NCI-H526 (cell line): ENCODE measurements around the gene MED8.
A peak's percentile ranks its signal among the peaks of the same experiment; 100 is the strongest.

Experiments
- DNase-seq, 2 experiments: peaks; one replicate each; lab custom pipeline; 2025; lab: John Stamatoyannopoulos, UW

Gene MED8

DNA sequence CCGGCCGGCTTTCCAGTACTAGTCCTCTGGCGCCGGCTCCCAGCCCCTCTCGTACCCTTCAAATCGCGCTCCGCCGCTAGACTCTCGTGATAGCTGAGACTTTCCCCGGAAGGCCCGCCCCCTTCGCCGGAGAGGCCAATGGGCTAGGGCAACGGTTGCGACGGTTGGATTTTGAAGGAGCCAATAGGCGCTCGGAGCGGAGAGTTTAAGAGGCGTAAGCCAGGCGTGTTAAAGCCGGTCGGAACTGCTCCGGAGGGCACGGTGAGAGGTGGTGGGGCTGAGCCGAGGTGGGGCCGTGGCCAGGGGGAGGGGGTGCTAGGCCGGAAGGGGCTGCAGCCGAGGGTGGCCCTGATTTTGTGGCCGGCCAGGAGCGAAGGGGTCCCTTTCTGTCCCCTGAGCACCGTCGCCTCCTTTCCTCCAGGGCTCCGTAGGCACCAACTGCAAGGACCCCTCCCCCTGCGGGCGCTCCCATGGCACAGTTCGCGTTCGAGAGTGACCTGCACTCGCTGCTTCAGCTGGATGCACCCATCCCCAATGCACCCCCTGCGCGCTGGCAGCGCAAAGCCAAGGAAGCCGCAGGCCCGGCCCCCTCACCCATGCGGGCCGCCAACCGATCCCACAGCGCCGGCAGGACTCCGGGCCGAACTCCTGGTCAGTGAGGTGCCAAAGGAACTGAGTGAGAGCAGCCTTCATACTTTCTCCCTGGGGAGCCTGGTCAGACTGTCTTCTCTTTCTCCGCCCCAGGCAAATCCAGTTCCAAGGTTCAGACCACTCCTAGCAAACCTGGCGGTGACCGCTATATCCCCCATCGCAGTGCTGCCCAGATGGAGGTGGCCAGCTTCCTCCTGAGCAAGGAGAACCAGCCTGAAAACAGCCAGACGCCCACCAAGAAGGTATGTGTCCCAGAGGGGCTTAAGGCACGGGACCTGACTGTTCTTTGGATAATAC is 30.6 kb downstream of the MED8 start, which contains the start of gene CDC20:
CDC20 (plus strand) TSS at position 236 of the 948 bp plus-strand sequence; CDS start at position 471, 235 bp downstream.
- peak; percentile 99 to 100 for DNase-seq

DNA sequence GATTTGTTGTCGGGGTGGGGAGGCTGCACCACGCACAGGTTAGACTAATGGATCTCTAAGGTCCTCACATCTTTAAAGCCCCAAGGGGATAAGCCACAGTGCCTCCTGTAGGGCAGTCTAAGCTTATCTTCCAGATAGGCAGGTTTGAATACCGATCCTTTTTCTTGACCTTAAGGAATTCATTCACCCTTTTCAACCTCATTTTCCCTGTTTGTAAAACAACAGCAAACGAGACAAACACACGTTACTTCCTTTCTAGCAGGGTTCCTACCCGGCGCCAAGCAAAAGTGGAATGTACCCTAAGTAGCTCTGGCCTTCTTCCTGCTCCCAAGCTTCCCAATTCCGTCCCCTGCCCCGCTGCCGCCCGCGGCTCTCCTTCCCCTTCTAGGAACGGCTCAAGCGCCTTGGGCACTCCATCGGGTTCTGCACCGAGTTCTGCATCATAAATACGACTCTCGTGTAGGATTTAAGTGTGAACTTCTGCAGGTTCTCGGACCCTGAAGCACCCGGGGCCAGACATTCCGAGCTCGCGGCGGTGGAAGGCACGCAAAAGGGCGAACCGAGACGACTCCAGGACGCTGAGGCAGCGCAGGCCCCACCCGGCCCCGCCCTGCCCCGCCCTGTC is 31.4 kb downstream of the MED8 start:
- peak; percentile 85 to 89 for DNase-seq

- DNase-seq: no peak
Observed at GRCh38 chr1:43357251-43357650, 32.3 kb downstream of the MED8 start.

- DNase-seq: no peak
Observed at GRCh38 chr1:43354936-43355335, 34.7 kb downstream of the MED8 start.

GRCh38 chr1:43354471-43354870 is 35.1 kb downstream of the MED8 start:
- DNase-seq: no peak

GRCh38 chr1:43352881-43353280 is 36.7 kb downstream of the MED8 start:
- DNase-seq: no peak

DNA sequence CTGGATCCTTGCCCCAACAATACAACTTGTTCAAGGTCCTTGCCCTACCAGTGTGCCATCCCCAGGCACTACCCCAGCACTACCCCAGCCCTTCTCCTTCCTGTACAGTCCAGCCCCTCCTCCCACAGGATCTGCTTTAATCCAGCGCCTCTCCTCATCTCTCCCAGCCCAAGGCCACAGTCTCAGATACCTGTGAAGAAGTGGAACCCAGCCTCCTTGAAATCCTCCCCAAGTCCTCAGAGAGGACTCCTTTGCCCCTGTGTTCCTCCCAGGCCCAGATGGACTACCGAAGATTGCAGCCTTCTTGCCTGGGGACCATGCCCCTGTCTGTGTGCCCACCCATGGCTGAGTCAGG is 37.3 kb downstream of the MED8 start:
- no peak for DNase-seq

- DNase-seq: no peak
Observed at GRCh38 chr1:43351421-43352350, 37.9 kb downstream of the MED8 start.

DNA sequence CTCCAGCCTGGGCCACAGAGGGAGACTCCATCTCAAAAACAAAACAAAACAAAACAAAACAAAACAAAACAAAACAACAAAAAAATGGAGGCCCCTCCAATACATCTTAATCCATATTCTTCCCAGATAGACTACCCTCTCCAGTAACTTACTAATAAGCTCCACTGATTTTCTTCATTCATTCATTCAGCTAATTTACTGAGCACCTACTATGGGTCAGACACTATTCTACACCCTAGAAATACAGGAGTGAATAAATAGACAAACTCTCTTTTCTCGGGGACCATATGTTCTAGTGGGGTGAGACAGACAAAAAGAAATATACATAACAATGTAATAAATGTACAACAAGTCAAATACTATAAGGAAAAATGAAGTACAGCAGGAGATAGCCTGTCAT is 38.6 kb downstream of the MED8 start:
- no peak for DNase-seq

DNA sequence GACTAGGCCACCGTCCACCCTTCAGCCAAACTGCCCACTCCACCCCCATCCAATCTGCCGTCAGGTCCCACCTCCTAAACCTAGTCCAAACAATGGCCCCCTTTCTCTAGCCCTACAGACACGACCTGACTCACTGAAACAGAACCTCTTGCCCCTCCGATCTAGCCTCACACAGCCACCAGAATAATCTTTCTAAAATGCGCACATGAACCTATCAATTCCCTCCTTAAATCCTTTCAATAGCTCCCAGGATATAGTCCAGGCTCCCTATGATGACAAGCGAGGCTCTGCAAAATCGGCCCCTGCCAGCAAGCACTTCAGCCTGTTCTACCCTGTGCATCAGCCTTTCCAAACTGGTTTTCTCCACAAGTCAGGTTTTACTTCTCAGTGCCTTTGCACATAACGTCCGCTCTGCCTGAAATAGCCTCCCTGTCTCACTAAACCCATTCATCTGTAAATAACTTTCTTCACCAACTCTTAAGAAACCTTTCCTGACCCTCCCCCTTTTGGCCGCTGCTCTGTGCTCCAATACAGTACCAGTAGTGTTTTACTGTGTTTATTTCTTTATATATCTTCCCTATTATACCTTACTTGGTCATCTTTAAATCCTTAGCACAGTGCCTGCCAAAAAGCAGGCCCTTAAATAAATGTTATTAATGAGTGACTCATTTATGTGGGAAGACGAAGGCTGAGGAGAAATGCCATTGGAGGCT is 39.9 kb downstream of the MED8 start:
- no peak for DNase-seq

DNA sequence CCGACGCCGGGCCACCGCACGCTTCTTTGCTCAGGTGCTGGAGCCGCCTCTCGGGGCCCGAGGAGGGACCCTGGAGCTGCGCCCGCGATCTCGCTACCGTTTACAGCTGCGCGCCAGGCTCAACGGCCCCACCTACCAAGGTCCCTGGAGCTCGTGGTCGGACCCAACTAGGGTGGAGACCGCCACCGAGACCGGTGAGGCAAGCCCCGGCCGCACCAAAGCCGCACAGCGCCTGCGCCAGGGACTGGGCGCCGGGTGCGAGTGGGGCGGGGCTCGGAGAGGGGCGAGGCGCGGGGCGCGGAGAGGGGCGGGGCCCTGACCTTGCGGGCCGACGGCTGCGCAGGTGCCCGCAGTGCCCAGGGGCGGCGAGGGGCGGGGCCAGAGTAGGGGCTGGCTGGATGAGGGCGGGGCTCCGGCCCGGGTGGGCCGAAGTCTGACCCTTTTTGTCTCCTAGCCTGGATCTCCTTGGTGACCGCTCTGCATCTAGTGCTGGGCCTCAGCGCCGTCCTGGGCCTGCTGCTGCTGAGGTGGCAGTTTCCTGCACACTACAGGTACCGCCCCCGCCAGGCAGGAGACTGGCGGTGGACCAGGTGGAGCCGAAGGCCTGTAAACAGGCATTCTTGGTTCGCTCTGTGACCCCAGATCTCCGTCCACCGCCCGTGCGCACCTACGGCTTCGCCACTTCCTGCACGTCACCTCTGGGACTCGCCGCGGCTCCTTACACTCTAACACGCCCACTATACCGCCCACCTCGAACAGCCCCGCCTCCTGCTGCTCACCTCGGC is 40.6 kb downstream of the MED8 start:
- peak; percentile 91 to 99 for DNase-seq

GRCh38 chr1:43348343-43348808 is 41.2 kb downstream of the MED8 start:
- peak in 1 of 2 experiments; percentile 82 for DNase-seq

- DNase-seq: no peak
Observed at GRCh38 chr1:43346636-43347035, 43.0 kb downstream of the MED8 start.

DNA sequence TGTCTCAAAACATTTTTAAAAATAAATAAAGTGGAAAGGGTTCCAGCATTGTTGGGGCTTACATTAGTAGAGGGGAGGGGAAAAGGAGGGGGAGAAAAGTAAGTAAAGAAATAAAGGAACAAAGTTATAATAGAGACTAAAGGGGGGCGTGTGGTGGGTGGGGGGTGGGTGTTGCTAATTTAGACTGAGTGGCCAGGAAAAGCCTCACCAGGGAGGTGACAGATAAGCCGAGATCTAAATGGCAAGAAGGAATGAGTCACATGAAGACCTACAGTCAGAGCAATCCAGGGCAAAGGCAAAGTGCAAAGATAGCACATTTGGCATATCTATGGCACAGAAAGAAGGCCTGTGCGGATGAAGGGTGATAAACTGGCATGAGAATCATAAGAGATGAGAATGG is 44.5 kb downstream of the MED8 start:
- DNase-seq: no peak

- no peak for DNase-seq
Observed at GRCh38 chr1:43344267-43344850, 45.2 kb downstream of the MED8 start.

- peak; percentile 98 for DNase-seq
Observed at GRCh38 chr1:43340559-43340958, 49.0 kb downstream of the MED8 start.

- peak; percentile 47 to 73 for DNase-seq
Observed at GRCh38 chr1:43339584-43340232, 49.9 kb downstream of the MED8 start.

- DNase-seq: no peak
Observed at GRCh38 chr1:43338001-43338400, 51.6 kb downstream of the MED8 start.

- DNase-seq: no peak
Observed at GRCh38 chr1:43337588-43337987, 52.0 kb downstream of the MED8 start, which contains the start of gene MPL. MPL (plus strand) TSS chr1:43337818; CDS start chr1:43337849, 31 bp downstream.
